ENCODE data around the gene TPCN1. TPM values are rescaled to one million over a fixed set of nuclear protein-coding genes. Genes with fewer than 3 reads are reported as not detected.

TPCN1 gene
- total RNA-seq, 2 donors from 2014 or later, result 18.9 to 30.8 TPM

- H3K9ac ChIP-seq (ENCODE audit: extremely low read depth, low read length, poor library complexity, severe bottlenecking), result no peak overlapping the region
- 88 to 97% methylated on average over 10 of the region's 10 CpGs for WGBS, 2 experiments (ENCODE audit: insufficient coverage in 1 of 2, insufficient read length in 1 of 2)
- no peak overlapping the region for H3K4me3 Mint-ChIP-seq
- no peaks in the 10 kb centered on the region for H3K9me3 ChIP-seq (ENCODE audit: control insufficient read depth, low read length)
- no peaks in the 10 kb centered on the region for H3K36me3 ChIP-seq (ENCODE audit: control insufficient read depth, insufficient read depth, low read length)
- H3K27ac Mint-ChIP-seq, result no peak overlapping the region
- H3K27me3 ChIP-seq (ENCODE audit: control insufficient read depth, insufficient read depth, low read length, poor library complexity, severe bottlenecking), result no peaks in the 10 kb centered on the region
- no peaks in the 10 kb centered on the region for H3K4me1 ChIP-seq (ENCODE audit: control insufficient read depth, insufficient read depth, low read length)
- no peaks in the 10 kb centered on the region for H3K9me3 Mint-ChIP-seq
- no peak for DNase-seq
- no peak for TF ChIP-seq CTCF (conservative IDR thresholded peaks at IDR 0.05)
- no peaks in the 10 kb centered on the region for H3K4me1 Mint-ChIP-seq
- no peak overlapping the region for H3K27ac ChIP-seq (ENCODE audit: low read depth, low read length)
- no peak overlapping the region for H3K4me3 ChIP-seq (ENCODE audit: low read length)
- no peaks in the 10 kb centered on the region for H3K27me3 Mint-ChIP-seq (ENCODE audit: insufficient read depth)
- H3K36me3 Mint-ChIP-seq (ENCODE audit: low read depth), result peaks cover 20% of the 10 kb centered on the region
These were observed 50.2 kb downstream of the TPCN1 start for GRCh38 chr12:113271466-113271852.

- peaks cover 17% of the 10 kb centered on the region for H3K36me3 Mint-ChIP-seq (ENCODE audit: low read depth)
- H3K27me3 ChIP-seq (ENCODE audit: control insufficient read depth, insufficient read depth, low read length, poor library complexity, severe bottlenecking), result no peaks in the 10 kb centered on the region
- no peak overlapping the region for H3K4me3 Mint-ChIP-seq
- DNase-seq, result peak; percentile 59
- no peaks in the 10 kb centered on the region for H3K36me3 ChIP-seq (ENCODE audit: control insufficient read depth, insufficient read depth, low read length)
- 88 to 92% methylated on average over 4 to 12 of the region's 12 CpGs for WGBS, 2 experiments (ENCODE audit: insufficient coverage in 1 of 2, insufficient read length in 1 of 2)
- H3K4me3 ChIP-seq (ENCODE audit: low read length), result no peak overlapping the region
- H3K9me3 ChIP-seq (ENCODE audit: control insufficient read depth, low read length), result no peaks in the 10 kb centered on the region
- no peaks in the 10 kb centered on the region for H3K4me1 ChIP-seq (ENCODE audit: control insufficient read depth, insufficient read depth, low read length)
- H3K9ac ChIP-seq (ENCODE audit: extremely low read depth, low read length, poor library complexity, severe bottlenecking), result no peak overlapping the region
- H3K27me3 Mint-ChIP-seq (ENCODE audit: insufficient read depth), result no peaks in the 10 kb centered on the region
- H3K27ac Mint-ChIP-seq, result no peak overlapping the region
- no peak overlapping the region for H3K27ac ChIP-seq (ENCODE audit: low read depth, low read length)
- no peaks in the 10 kb centered on the region for H3K9me3 Mint-ChIP-seq
- no peak for TF ChIP-seq CTCF (conservative IDR thresholded peaks at IDR 0.05)
- no peaks in the 10 kb centered on the region for H3K4me1 Mint-ChIP-seq
These were observed 50.7 kb downstream of the TPCN1 start for GRCh38 chr12:113271853-113272561.

- no peaks in the 10 kb centered on the region for H3K36me3 ChIP-seq (ENCODE audit: control insufficient read depth, insufficient read depth, low read length)
- peak; percentile 34 for TF ChIP-seq CTCF (conservative IDR thresholded peaks at IDR 0.05)
- peak; percentile 67 for DNase-seq
- Mint-ChIP-seq H3K27ac (no peak overlapping the region), H3K27me3 (ENCODE audit: insufficient read depth) (no peaks in the 10 kb centered on the region), H3K4me3 (no peak overlapping the region), H3K4me1 (no peaks in the 10 kb centered on the region), H3K36me3 (ENCODE audit: low read depth) (peaks cover 8% of the 10 kb centered on the region), H3K9me3 (no peaks in the 10 kb centered on the region)
- H3K27me3 ChIP-seq (ENCODE audit: control insufficient read depth, insufficient read depth, low read length, poor library complexity, severe bottlenecking), result no peaks in the 10 kb centered on the region
- WGBS, 2 experiments (ENCODE audit: insufficient coverage in 1 of 2, insufficient read length in 1 of 2), result 90 to 95% methylated on average over 10 to 13 of the region's 13 CpGs
- no peaks in the 10 kb centered on the region for H3K9me3 ChIP-seq (ENCODE audit: control insufficient read depth, low read length)
- no peaks in the 10 kb centered on the region for H3K4me1 ChIP-seq (ENCODE audit: control insufficient read depth, insufficient read depth, low read length)
- no peak overlapping the region for H3K9ac ChIP-seq (ENCODE audit: extremely low read depth, low read length, poor library complexity, severe bottlenecking)
- H3K4me3 ChIP-seq (ENCODE audit: low read length), result no peak overlapping the region
- H3K27ac ChIP-seq (ENCODE audit: low read depth, low read length), result no peak overlapping the region
These were observed 51.9 kb downstream of the TPCN1 start for GRCh38 chr12:113273053-113273725.

Data from endodermal cell (in vitro differentiated cells).